Measurements from ENCODE around the gene TPO.
"Not testable (repeated sequence)": the region's sequence is repeated elsewhere in the genome, so short reads cannot be mapped to it uniquely, and the experiment has no call there.

The TPO gene
- 0.56 reads per million for total RNA-seq

- DNase-seq: no peak
Measured at GRCh38 chr2:1413156-1413710, at the start of gene TPO. Gene TPO (plus strand): TSS chr2:1413463. CDS start chr2:1414409, 946 bp downstream.

GRCh38 chr2:1366546-1367134, 46.6 kb upstream of the TPO start:
- DNase-seq: no peak

- no peak for DNase-seq
Measured at GRCh38 chr2:1367601-1368000, 45.7 kb upstream of the TPO start.

GRCh38 chr2:1369905-1370304, 43.4 kb upstream of the TPO start:
- no peak for DNase-seq

- DNase-seq: no peak
Measured at GRCh38 chr2:1370461-1370860, 42.8 kb upstream of the TPO start.

- no peak for DNase-seq
Measured at GRCh38 chr2:1371082-1371481, 42.2 kb upstream of the TPO start.

GRCh38 chr2:1373830-1374229, 39.4 kb upstream of the TPO start:
- no peak for DNase-seq

- DNase-seq: no peak
Measured at GRCh38 chr2:1374287-1374686, 39.0 kb upstream of the TPO start.

- no peak for DNase-seq
Measured at GRCh38 chr2:1375794-1376193, 37.5 kb upstream of the TPO start.

GRCh38 chr2:1377473-1377872, 35.8 kb upstream of the TPO start:
- no peak for DNase-seq

GRCh38 chr2:1378456-1379150, 34.7 kb upstream of the TPO start:
- no peak for DNase-seq

- no peak for DNase-seq
Measured at GRCh38 chr2:1381644-1382043, 31.6 kb upstream of the TPO start.

GRCh38 chr2:1387954-1388725, 25.1 kb upstream of the TPO start:
- DNase-seq: not testable (repeated sequence)

GRCh38 chr2:1390118-1390517, 23.1 kb upstream of the TPO start:
- DNase-seq: not testable (repeated sequence)

GRCh38 chr2:1393321-1393720, 19.9 kb upstream of the TPO start:
- no peak for DNase-seq

- no peak for DNase-seq
Measured at GRCh38 chr2:1394709-1395408, 18.4 kb upstream of the TPO start.

- DNase-seq: no peak
Measured at GRCh38 chr2:1397350-1397749, 15.9 kb upstream of the TPO start.

GRCh38 chr2:1398191-1398590, 15.1 kb upstream of the TPO start:
- no peak for DNase-seq

GRCh38 chr2:1400943-1401735, 12.1 kb upstream of the TPO start:
- DNase-seq: no peak

GRCh38 chr2:1402064-1402463, 11.2 kb upstream of the TPO start:
- no peak for DNase-seq

- no peak for DNase-seq
Measured at GRCh38 chr2:1403565-1403964, 9.7 kb upstream of the TPO start.

- no peak for DNase-seq
Measured at GRCh38 chr2:1405124-1405523, 8.1 kb upstream of the TPO start.
